Liver (tissue), 3 donors: ENCODE results near the gene SLC4A8.

Experiments used
- JUND ChIP-seq, 2 donors: IDR thresholded peaks; 2 replicates each; pipeline ENCODE4 v1.6.1; 2016; ENCODE audit warnings: antibody characterized with exemption in 2 of 2
- RAD21 ChIP-seq, 2 donors: IDR thresholded peaks; 2 replicates each; pipeline ENCODE4 v1.6.1; 2016; ENCODE audit warnings: antibody characterized with exemption in 2 of 2, mild to moderate bottlenecking in 2 of 2
- REST ChIP-seq: IDR thresholded peaks from 2 replicates; pipeline ENCODE4 v1.6.1; 2016; ENCODE audit warnings: antibody characterized with exemption, mild to moderate bottlenecking
- SP1 ChIP-seq: IDR thresholded peaks from 2 replicates; pipeline ENCODE4 v1.6.1; 2018; ENCODE audit warnings: antibody characterized with exemption, mild to moderate bottlenecking
- TF ChIP-seq, protein P1 (sequence below): fragments of 150-350 bp; IDR thresholded peaks from 2 replicates; pipeline ENCODE4 v1.5.1; 2017; ENCODE audit warnings: improper control_type of control experiment, low read depth, low read length; ENCODE audit not compliant: missing input control
- TF ChIP-seq, protein P2 (sequence below): IDR thresholded peaks from 2 replicates; pipeline ENCODE4 v1.6.1; 2016; ENCODE audit warnings: antibody characterized with exemption
- donor health status: healthy.
- donor health status: healthy.

DNA sequence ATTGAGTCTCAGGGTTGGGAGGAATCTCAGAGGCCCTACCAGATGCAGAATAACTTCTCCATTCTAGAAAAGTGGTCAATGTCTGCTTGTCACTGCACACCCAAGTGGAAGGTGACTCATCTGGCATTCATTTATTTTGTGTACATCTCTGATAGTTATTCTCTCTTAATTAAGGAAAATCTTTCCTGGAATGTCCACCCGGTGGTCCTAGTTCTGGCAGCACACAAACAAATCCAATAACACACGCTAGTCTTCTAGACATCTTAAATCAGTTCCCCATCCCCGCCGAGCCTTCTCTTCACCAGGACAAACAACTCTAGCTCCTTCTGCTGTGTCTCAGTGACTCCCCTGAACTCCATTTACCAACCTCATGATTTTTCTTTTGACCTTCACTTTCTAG, 116.4 kb downstream of the SLC4A8 start:
- TF ChIP-seq, protein P1, sequence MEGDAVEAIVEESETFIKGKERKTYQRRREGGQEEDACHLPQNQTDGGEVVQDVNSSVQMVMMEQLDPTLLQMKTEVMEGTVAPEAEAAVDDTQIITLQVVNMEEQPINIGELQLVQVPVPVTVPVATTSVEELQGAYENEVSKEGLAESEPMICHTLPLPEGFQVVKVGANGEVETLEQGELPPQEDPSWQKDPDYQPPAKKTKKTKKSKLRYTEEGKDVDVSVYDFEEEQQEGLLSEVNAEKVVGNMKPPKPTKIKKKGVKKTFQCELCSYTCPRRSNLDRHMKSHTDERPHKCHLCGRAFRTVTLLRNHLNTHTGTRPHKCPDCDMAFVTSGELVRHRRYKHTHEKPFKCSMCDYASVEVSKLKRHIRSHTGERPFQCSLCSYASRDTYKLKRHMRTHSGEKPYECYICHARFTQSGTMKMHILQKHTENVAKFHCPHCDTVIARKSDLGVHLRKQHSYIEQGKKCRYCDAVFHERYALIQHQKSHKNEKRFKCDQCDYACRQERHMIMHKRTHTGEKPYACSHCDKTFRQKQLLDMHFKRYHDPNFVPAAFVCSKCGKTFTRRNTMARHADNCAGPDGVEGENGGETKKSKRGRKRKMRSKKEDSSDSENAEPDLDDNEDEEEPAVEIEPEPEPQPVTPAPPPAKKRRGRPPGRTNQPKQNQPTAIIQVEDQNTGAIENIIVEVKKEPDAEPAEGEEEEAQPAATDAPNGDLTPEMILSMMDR, result no peak
- TF ChIP-seq JUND (IDR thresholded peaks at IDR 0.05) (no peak), REST (no peak), SP1 (no peak), RAD21 (IDR thresholded peaks at IDR 0.05) (no peak)
- TF ChIP-seq, protein P2, sequence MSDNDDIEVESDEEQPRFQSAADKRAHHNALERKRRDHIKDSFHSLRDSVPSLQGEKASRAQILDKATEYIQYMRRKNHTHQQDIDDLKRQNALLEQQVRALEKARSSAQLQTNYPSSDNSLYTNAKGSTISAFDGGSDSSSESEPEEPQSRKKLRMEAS, result no peak
